Activated naive CD8-positive, alpha-beta T cell treated with anti-CD3 and anti-CD28 coated beads, Interleukin-2, amount 50 U/mL, for 24 hours (primary cell): ENCODE results near the gene RNASEL.
"Not testable (repeated sequence)": the region's sequence is repeated elsewhere in the genome, so short reads cannot be mapped to it uniquely, and the experiment has no call there.

Experiments used
- ATAC-seq: fragments of 150-1000 bp; cut with Tn5 transposase; one replicate; pipeline ENCODE4 v1.10.0; 2021
- DNase-seq: peaks from one replicate; pipeline ENCODE4 v3.0.0; 2021
- H3K27ac Mint-ChIP-seq: one replicate; pipeline ENCODE4 v1.8.0; 2021; ENCODE audit warnings: mild to moderate bottlenecking, mixed read lengths
- H3K27me3 Mint-ChIP-seq: one replicate; pipeline ENCODE4 v1.8.0; 2021; ENCODE audit warnings: mixed read lengths
- H3K36me3 Mint-ChIP-seq: one replicate; pipeline ENCODE4 v1.8.0; 2021; ENCODE audit warnings: low read depth, mixed read lengths
- H3K4me1 Mint-ChIP-seq: one replicate; pipeline ENCODE4 v1.8.0; 2021; ENCODE audit warnings: mixed read lengths
- H3K4me3 Mint-ChIP-seq: one replicate; pipeline ENCODE4 v1.8.0; 2021; ENCODE audit warnings: mild to moderate bottlenecking, moderate library complexity, mixed read lengths
- H3K9me3 Mint-ChIP-seq: one replicate; pipeline ENCODE4 v1.8.0; 2021; ENCODE audit warnings: mixed read lengths

Gene RNASEL, protein sequence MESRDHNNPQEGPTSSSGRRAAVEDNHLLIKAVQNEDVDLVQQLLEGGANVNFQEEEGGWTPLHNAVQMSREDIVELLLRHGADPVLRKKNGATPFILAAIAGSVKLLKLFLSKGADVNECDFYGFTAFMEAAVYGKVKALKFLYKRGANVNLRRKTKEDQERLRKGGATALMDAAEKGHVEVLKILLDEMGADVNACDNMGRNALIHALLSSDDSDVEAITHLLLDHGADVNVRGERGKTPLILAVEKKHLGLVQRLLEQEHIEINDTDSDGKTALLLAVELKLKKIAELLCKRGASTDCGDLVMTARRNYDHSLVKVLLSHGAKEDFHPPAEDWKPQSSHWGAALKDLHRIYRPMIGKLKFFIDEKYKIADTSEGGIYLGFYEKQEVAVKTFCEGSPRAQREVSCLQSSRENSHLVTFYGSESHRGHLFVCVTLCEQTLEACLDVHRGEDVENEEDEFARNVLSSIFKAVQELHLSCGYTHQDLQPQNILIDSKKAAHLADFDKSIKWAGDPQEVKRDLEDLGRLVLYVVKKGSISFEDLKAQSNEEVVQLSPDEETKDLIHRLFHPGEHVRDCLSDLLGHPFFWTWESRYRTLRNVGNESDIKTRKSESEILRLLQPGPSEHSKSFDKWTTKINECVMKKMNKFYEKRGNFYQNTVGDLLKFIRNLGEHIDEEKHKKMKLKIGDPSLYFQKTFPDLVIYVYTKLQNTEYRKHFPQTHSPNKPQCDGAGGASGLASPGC

DNA sequence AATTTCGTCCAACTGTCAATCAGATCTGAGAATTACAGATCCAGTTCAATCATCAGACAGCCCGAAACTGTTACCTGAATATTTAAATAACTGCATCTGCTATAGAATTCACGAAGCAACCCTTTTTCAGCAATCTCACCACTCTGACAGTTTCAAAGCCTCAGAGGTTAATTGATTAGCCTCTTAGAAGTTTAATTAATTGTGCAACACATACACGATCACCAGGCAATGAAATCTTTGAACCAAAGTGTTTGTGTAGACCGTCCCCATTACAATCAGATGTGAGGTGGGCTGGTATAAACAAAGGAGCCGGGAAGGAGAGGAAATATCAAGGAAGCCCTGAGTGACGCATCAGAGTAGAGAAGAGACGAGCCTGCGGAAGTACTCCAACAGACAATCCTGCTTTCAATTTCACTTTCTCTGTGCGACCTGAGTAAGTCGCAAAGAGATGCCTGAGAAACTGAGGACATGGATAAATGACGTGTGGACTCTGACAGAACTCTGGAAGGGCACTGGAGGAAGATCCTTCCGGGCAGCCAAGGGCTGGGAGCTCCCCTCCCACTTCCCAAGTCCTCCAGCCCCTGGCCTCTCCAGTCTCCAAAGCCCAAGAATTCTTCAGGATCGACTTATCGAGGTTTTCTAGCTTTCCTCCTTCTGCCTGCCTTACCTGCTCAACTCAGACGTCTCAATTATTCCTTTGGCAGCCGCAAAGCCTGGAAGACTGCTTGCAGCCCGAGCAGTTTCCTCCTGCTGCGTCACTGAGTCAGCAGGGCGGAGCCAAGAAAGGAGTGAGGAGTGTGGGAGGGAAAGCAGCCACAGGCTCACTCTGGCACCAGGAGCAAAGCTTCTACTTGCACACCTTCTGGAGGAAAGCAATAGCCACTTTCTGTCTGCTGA lies at the start of gene RNASEL:
Gene RNASEL (minus strand): TSS at position 757 of the 897 bp plus-strand sequence. CDS start 2,450 bp downstream, outside the sequence.
- ATAC-seq (peak; percentile 89), DNase-seq (peak; percentile 63)
- Mint-ChIP-seq H3K27me3 (no peaks in the 10 kb centered on the region), H3K9me3 (no peaks in the 10 kb centered on the region), H3K36me3 (peaks cover 10% of the 10 kb centered on the region), H3K4me3 (peak within 1 kb of the TSS; percentile 93), H3K27ac (peak within 1 kb of the TSS; percentile 97), H3K4me1 (peaks cover 44% of the 10 kb centered on the region)

DNA sequence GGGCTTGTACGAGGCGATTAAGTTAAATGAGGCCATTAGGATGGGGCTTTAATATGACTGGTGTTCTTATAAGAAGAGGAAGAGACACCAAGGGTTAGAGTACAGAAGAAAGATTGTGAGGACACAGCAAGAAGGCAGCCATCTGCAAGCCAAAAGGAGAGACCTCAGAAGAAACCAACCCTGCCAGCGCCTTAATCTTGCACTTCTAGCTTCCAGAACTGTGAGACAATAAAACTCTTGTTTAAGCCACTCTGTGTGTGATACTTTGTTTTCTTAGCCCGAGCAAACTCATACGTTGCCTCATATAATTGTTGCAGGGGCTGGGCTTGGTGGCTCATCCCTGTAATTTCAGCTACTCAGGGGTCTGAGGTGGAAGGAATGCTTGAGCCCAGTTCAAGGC lies 48.7 kb upstream of the RNASEL start:
- ATAC-seq (no peak), DNase-seq (no peak)
- Mint-ChIP-seq H3K27me3 (peaks cover 15% of the 10 kb centered on the region), H3K36me3 (no peaks in the 10 kb centered on the region), H3K4me3 (no peak overlapping the region), H3K9me3 (no peaks in the 10 kb centered on the region), H3K27ac (no peak overlapping the region), H3K4me1 (peaks cover 5% of the 10 kb centered on the region)

DNA sequence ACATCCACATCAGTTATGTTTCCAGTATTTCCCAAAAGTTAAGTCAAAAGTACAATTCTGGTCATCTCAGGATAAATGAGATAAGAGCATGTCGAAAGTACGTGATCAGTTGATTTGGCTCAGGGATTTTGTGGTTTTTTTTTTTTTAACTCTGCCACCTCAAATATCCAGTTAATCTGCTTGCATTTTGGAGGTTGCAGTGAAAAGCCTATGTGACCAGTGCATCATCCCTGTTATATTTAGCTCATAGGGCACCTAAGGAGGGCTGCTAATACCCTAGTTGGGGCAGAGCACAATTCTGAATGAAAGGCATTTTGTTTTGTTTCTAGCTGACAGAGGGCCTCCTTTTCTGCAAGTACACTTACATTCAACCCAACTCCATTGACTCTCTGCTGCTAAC lies 46.8 kb upstream of the RNASEL start:
- Mint-ChIP-seq H3K27me3 (peaks cover 32% of the 10 kb centered on the region), H3K36me3 (no peaks in the 10 kb centered on the region), H3K27ac (no peak overlapping the region), H3K9me3 (no peaks in the 10 kb centered on the region), H3K4me3 (no peak overlapping the region), H3K4me1 (peaks cover 18% of the 10 kb centered on the region)
- no peak for DNase-seq
- ATAC-seq: no peak

DNA sequence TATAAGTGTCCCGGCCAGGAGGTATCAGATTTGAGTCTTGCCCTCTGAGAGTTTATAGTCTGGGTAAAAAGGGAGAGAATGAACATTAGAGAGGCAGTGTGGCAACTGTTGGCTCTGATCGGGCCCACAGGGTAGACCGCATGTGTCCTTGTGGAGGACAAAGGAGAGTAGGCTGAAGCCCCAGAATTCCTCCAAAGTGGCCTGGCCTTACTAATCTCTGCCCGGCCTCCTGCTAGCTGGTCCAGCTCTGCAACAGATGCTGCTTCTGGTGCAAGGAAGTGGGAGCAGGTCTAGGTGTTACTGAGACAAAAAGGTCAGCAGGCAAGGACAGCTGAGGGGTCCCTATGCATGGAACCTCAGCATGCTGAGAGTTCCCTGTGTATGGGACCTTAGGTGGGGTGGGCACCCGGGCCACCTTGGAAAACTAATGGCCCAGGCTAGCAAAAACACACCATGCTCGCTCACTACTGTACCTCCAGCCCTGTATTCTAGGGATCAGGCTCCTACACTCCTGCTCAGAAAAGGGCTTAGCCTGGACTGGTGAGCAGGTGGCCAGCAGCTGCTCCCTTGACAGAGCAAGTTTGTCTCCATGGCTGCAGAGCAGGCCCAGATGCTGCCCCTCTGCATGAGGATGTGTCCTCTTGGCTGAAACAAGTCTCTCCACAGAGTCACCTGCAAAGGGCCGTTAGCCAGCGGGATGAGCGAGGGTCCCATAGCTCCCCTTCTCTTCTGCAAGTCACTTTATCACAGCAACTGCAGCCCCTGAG lies 45.4 kb upstream of the RNASEL start:
- Mint-ChIP-seq H3K27ac (no peak overlapping the region), H3K4me3 (no peak overlapping the region), H3K27me3 (peaks cover 35% of the 10 kb centered on the region), H3K4me1 (peaks cover 32% of the 10 kb centered on the region), H3K36me3 (no peaks in the 10 kb centered on the region), H3K9me3 (no peaks in the 10 kb centered on the region)
- no peak for ATAC-seq
- DNase-seq: no peak

DNA sequence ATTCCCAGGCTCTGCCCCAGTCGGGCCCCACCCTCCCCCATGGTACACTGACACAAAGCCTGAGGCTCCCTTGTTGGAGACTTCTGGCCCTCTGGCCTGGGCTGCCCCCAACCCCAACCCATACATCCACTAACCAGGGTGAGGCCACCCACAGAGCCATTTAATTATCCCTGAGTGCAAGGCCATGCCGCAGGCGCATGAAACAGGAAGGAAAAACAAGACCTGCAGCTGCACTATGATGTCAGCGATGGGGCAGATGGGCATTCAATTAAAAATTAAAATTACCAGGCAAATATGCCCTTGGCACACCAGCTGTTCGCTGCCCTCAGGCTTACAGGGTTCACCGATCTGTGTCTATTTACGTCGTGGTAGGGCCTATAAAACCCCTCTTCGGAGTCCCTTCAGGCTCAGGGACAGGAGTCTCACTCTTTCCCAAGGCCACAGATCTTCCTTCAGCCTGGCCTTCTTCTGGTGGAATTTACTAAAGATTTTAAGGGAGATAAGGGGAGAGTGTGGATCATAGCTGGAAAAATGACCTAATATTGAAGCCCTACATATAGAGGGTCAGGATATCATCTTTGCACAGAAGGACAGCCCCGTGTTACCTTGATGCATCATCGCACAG lies 44.7 kb upstream of the RNASEL start:
- Mint-ChIP-seq H3K4me1 (peaks cover 39% of the 10 kb centered on the region), H3K36me3 (no peaks in the 10 kb centered on the region), H3K27me3 (peaks cover 35% of the 10 kb centered on the region), H3K9me3 (no peaks in the 10 kb centered on the region), H3K27ac (no peak overlapping the region), H3K4me3 (no peak overlapping the region)
- DNase-seq (no peak), ATAC-seq (no peak)

DNA sequence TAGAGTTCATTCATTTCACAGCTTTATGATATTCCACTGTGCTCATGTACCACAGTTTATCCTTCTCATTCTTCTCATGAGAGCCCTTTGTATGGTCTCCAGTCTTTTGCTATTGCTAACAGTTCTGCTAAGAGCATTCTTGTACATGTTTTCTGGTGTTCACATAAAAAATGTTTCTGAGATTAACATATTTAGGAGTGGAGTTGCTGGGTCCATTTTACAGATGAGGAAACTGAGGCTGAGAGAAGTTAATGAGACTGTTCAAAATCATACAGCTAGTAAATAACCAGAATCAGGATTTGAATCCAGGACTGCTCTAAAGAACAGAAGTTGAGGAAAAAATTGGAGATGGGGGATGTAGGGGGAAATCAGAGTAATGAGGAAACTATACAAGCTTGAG lies 44.0 kb upstream of the RNASEL start:
- Mint-ChIP-seq H3K27me3 (peaks cover 38% of the 10 kb centered on the region), H3K9me3 (no peaks in the 10 kb centered on the region), H3K4me1 (peaks cover 42% of the 10 kb centered on the region), H3K4me3 (no peak overlapping the region), H3K36me3 (no peaks in the 10 kb centered on the region), H3K27ac (peak overlapping the region; percentile 33)
- ATAC-seq (no peak), DNase-seq (no peak)

DNA sequence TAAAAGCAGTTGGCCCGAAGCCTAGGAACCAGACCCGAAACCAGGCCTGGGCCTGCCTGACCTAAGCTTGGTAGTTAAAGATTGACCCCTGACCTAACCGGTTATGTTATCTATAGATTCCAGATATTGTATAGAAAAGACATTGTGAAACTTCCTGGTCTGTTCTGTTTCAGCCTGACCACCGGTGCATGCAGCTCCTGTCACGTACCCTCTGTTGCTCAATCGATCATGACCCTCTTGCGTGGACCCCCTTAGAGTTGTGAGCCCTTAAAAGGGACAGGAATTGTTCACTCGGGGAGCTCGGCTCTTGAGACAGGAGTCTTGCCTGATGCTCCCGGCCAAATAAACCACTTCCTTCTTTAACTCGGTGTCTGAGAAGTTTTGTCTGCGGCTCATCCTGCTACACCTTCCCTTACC lies 43.4 kb upstream of the RNASEL start:
- DNase-seq, H3K27ac Mint-ChIP-seq, H3K4me3 Mint-ChIP-seq, ATAC-seq, H3K36me3 Mint-ChIP-seq, H3K9me3 Mint-ChIP-seq: not testable (repeated sequence)
- peaks cover 36% of the 10 kb centered on the region for H3K27me3 Mint-ChIP-seq
- peaks cover 42% of the 10 kb centered on the region for H3K4me1 Mint-ChIP-seq

DNA sequence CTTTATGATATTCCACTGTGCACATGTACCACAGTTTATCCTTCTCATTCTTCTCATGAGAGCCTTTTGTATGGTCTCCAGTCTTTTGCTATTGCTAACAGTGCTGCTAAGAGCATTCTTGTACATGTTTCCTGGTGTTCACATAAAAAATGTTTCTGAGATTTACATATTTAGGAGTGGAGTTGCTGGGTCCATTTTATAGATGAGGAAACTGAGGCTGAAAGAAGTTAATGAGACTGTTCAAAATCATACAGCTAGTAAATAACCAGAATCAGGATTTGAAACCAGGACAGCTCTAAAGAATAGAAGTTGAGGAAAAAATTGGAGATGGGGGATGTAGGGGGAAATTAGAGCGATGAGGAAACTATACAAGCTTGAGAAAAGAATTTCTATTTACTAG lies 42.9 kb upstream of the RNASEL start:
- Mint-ChIP-seq H3K9me3 (no peaks in the 10 kb centered on the region), H3K36me3 (no peaks in the 10 kb centered on the region), H3K27ac (no peak overlapping the region), H3K27me3 (peaks cover 36% of the 10 kb centered on the region), H3K4me3 (no peak overlapping the region), H3K4me1 (peaks cover 45% of the 10 kb centered on the region)
- no peak for ATAC-seq
- DNase-seq: no peak

DNA sequence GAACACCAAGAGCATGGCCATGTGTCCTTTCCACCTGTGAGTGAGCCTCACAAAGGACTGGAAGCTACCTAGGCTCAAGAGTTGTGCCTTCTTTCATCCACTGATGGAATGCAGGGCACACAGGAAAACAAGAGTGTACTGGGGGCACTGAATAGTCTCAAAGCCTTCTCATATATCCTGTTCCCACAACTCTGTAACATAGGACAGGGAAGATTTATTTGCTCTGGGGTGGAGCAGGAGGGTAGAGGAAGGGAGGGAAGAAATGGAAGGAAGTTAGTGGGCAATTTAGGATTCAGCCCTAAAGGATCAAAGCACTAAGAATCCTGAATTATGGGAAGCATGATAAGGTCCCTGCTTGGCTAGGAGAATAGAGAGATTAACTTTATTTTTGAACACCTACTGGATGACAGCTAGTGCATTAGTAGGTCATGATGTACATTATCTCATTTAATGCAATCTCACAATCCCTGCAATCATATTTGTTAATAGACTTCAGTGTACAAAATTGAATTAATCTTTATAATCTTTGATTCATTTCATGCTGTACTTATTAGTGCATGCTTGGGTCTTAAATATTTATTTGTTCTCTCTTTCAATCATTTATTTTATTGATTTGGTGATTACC lies 42.1 kb upstream of the RNASEL start:
- peaks cover 40% of the 10 kb centered on the region for H3K27me3 Mint-ChIP-seq
- DNase-seq: no peak
- peaks cover 53% of the 10 kb centered on the region for H3K4me1 Mint-ChIP-seq
- no peaks in the 10 kb centered on the region for H3K9me3 Mint-ChIP-seq
- H3K36me3 Mint-ChIP-seq: no peaks in the 10 kb centered on the region
- no peak for ATAC-seq
- H3K4me3 Mint-ChIP-seq: no peak overlapping the region
- no peak overlapping the region for H3K27ac Mint-ChIP-seq

DNA sequence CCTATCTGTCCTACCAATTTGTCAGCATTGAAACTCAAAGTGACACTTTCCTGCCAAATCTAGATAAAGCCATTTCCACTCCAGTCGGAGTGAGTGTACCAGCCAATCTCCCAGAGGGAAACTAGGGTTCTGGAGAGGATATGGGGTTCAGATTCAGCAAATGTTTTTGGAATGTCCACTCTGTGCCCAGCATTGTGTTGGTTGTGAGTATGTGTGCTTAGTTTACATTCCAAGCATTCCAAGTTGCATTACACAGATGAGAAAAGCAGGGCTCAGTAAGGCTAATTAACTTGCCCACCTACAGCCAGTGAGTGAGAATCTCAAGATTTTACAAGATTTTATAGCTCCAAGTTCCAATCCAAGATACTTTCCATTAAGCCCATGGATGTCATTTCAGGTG lies 41.5 kb upstream of the RNASEL start:
- Mint-ChIP-seq H3K27ac (peak overlapping the region; percentile 4), H3K36me3 (no peaks in the 10 kb centered on the region), H3K4me1 (peaks cover 59% of the 10 kb centered on the region), H3K27me3 (peaks cover 38% of the 10 kb centered on the region), H3K4me3 (no peak overlapping the region), H3K9me3 (no peaks in the 10 kb centered on the region)
- no peak for ATAC-seq
- no peak for DNase-seq

DNA sequence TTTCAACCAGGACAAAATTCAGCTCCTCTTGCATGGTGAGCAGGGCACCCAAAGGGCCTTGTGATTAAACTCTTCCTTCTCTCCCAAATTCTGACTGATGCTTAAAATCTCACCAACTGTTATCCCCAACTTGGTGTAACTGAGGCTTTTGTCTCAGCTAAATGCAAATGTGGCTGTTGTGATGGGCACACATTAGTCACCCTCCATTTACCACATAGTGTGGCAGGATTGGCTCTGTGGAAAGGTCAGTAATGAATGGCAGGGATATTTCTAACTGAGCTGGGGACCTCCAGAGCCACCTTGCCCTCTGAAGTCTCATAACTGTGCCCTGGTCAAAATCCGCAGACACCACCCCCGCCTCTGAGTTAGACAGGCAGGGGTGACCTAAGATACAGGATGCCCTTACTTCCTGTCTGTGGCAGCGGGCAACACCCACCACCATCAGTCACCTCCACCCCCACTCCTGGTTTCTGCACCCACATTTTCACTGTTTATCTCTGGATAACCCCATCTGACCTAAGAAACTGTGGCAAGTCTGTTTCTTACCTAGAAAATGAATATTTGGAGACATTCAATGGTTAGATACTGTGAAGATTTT lies 40.5 kb upstream of the RNASEL start:
- DNase-seq (peak; percentile 82), ATAC-seq (peak; percentile 94)
- peak overlapping the region; percentile 62 for H3K4me3 Mint-ChIP-seq
- peaks cover 69% of the 10 kb centered on the region for H3K4me1 Mint-ChIP-seq
- no peaks in the 10 kb centered on the region for H3K9me3 Mint-ChIP-seq
- no peaks in the 10 kb centered on the region for H3K36me3 Mint-ChIP-seq
- peak overlapping the region; percentile 89 for H3K27ac Mint-ChIP-seq
- H3K27me3 Mint-ChIP-seq: peaks cover 38% of the 10 kb centered on the region

DNA sequence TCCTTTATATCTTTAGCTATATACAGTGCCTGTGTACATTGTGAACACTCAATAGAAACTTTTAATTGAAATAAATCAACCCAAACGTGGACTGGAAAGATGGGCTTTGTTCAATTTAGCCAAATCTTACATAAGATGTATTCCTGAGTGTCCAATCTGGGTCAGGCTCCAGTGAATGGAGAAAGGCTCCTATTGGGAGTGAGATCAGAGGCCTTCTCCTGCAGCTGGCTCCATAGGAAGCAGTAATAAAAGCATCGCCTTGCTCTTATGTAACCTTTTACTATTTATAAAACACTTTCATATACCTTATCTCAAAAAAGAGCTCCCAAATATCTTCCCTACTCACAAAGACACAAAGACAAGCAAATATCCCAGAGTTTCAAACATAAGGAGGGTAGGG lies 40.0 kb upstream of the RNASEL start:
- H3K9me3 Mint-ChIP-seq: no peaks in the 10 kb centered on the region
- ATAC-seq: no peak

DNA sequence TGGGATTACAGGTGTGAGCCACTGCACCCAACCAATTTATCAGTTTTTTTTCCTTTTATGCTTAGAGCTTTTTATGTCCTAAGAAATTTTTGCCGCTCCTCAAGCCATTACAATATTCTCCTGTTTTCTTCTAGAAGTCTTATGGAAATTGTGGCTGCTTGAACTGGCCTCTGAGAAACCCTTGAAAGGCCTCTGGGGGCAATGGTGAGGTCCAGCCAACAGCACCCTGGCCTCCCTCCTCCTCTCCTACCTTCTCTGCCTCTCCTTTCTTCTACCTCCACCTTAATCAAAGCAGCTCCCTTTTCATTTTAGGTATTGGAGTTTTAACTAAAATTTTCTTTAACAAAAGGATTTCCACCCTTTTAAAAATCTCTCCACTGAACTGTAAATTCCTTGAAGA lies 39.6 kb upstream of the RNASEL start:
- Mint-ChIP-seq H3K4me1 (peaks cover 78% of the 10 kb centered on the region), H3K9me3 (no peaks in the 10 kb centered on the region), H3K36me3 (no peaks in the 10 kb centered on the region), H3K4me3 (no peak overlapping the region), H3K27me3 (peaks cover 34% of the 10 kb centered on the region), H3K27ac (peak overlapping the region; percentile 89)
- DNase-seq (no peak), ATAC-seq (no peak)

More for the DNA sequence above, 40.0 kb upstream of the RNASEL start:
- H3K27ac Mint-ChIP-seq: peak overlapping the region; percentile 89
- no peak for DNase-seq
- H3K4me1 Mint-ChIP-seq: peaks cover 74% of the 10 kb centered on the region
- H3K4me3 Mint-ChIP-seq: peak overlapping the region; percentile 62
- H3K27me3 Mint-ChIP-seq: peaks cover 37% of the 10 kb centered on the region
- no peaks in the 10 kb centered on the region for H3K36me3 Mint-ChIP-seq
